Vagina (tissue), 2 donors: ENCODE data around the gene LURAP1L.

Experiments used
- CTCF ChIP-seq, 3 experiments: fragments of 450-650 bp in 2 of 3; fragments of 200-600 bp in 1 of 3; sonication (generic) in 1 of 3; IDR thresholded peaks; one replicate each; pipeline ENCODE4 v1.5.1; 2017 to 2019; ENCODE audit warnings: antibody characterized with exemption in 3 of 3, mild to moderate bottlenecking in 2 of 3, moderate library complexity in 2 of 3
- POLR2A ChIP-seq, 2 donors: fragments of 450-650 bp; IDR thresholded peaks; one replicate each; pipeline ENCODE4 v1.6.1; 2017; ENCODE audit warnings: antibody characterized with exemption in 2 of 2, mild to moderate bottlenecking in 2 of 2, moderate library complexity in 2 of 2
- POLR2AphosphoS5 ChIP-seq, 2 donors: sonication (generic); formaldehyde crosslinking; IDR thresholded peaks; one replicate each; pipeline ENCODE4 v1.9.0; 2017; ENCODE audit warnings: antibody characterized with exemption in 2 of 2, mild to moderate bottlenecking in 2 of 2, low read depth in 1 of 2; ENCODE audit not compliant: insufficient read depth in 1 of 2

- TF ChIP-seq POLR2A (IDR thresholded peaks at IDR 0.05) (no peak), CTCF (IDR thresholded peaks at IDR 0.05) (no peak), POLR2AphosphoS5 (IDR thresholded peaks at IDR 0.05; ENCODE audit: insufficient read depth in 1 of 2, low read depth in 1 of 2) (no peak)
These were observed 2.9 kb upstream of the LURAP1L start for GRCh38 chr9:12771891-12772290.
